Small intestine (tissue), 7 donors: ENCODE results near the gene CTBP2. TPM values are rescaled to one million over a fixed set of nuclear protein-coding genes. Genes with fewer than 3 reads are reported as not detected.

Experiments
- DNase-seq, 2 donors: peaks; one replicate each; pipeline versions ENCODE4 v3.0.0 to v3.0.0-alpha.2; 2013
- FAIRE-seq: peaks from 2 replicates; lab custom pipeline; 2012; peaks lifted over from hg19 to GRCh38; lab: Jason Lieb, UNC
- H3K27ac ChIP-seq, 3 donors: one replicate each; pipeline ENCODE4 v1.5.1; 2013; ENCODE audit warnings: low read length in 2 of 3, mild to moderate bottlenecking in 2 of 3, control low read depth in 1 of 3, inconsistent platforms in 1 of 3, low read depth in 1 of 3, moderate library complexity in 1 of 3
- H3K27me3 ChIP-seq, 3 donors: one replicate each; pipeline ENCODE4 v1.6.1; 2013; ENCODE audit warnings: low read length in 3 of 3, inconsistent platforms in 1 of 3; ENCODE audit not compliant: control insufficient read depth in 3 of 3, insufficient read depth in 3 of 3
- H3K36me3 ChIP-seq, 3 donors: one replicate each; pipeline ENCODE4 v1.6.1; 2013; ENCODE audit warnings: low read length in 3 of 3, inconsistent platforms in 1 of 3, low read depth in 1 of 3, mild to moderate bottlenecking in 1 of 3, moderate library complexity in 1 of 3; ENCODE audit not compliant: control insufficient read depth in 3 of 3, insufficient read depth in 2 of 3
- H3K4me1 ChIP-seq, 3 donors: one replicate each; pipeline ENCODE4 v1.6.1; 2013; ENCODE audit warnings: low read length in 2 of 3, inconsistent platforms in 1 of 3, low read depth in 1 of 3, mild to moderate bottlenecking in 1 of 3, moderate library complexity in 1 of 3; ENCODE audit not compliant: control insufficient read depth in 3 of 3, insufficient read depth in 2 of 3
- H3K4me3 ChIP-seq, 3 donors: one replicate each; pipeline ENCODE4 v1.5.1; 2013; ENCODE audit warnings: low read length in 3 of 3, control low read depth in 1 of 3, inconsistent platforms in 1 of 3, low read depth in 1 of 3, mild to moderate bottlenecking in 1 of 3, moderate library complexity in 1 of 3
- H3K9me3 ChIP-seq, 2 donors: one replicate each; pipeline ENCODE4 v1.6.1; 2013; ENCODE audit warnings: low read depth in 1 of 2, low read length in 1 of 2; ENCODE audit not compliant: control insufficient read depth in 2 of 2, insufficient read depth in 1 of 2
- WGBS, 3 donors: extraction: QIAGEN DNeasy Blood & Tissue Kit; methylation state at CpG; one replicate each; pipeline ENCODE4 v1.1.7; 2013; 5-methylcytosine and 5-hydroxymethylcytosine counted together
- polyA plus RNA-seq, 4 donors: library from polyadenylated mRNA; stranded (reverse) in 3 of 4; unstranded in 1 of 4; fragments of 200-250 nt in 3 of 4; fragments of 120-200 nt in 1 of 4; gene quantifications; one replicate each; pipeline versions ENCODE4 v1.2.1 to v1.2.3, GENCODE V29; 2013
- donor health status: healthy with polysubstance abuse.
- donor health status: control.
- donor health status: control.
- donor health status: Bipolar disorder and iron deficiency.
- donor health status: healthy.

The CTBP2 gene
- polyA plus RNA-seq, 4 donors, result 38.1 to 56.8 (median 49.1) TPM

DNA sequence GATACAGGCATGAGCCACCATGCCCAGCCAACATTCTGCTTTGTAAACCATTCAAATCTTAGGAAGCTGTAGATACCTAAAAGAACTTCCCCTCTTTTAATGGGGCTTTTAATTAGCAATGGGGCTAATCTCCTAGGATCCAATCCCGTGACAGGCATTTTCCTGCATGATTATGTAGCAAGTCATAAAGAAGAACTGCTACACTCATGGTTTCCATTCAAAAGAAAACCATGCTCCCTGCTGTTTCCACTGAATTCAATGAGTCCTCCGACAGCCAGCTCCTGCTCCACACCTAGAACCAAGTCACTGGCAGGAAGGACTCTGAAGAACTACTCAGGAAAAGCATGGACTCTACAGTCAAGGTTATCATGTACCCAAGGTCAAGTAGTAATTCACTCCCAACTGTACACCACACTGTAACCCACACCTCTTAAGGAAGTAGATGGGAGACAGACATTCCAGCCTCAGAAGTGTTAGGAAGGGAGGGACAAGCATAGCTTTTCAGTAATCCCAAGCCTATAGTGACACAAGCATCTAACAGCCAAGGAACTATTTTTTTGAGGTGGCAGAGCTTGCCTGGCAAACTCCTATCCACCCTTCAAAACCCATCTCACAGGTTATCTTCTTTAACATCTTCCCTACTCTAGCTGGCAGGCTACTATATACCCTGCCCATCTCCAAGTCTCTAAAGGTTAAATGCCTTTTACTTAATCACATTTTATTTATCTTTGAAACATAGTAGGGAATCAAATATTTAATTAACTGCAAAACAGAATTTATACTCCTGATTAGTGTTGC lies 47.5 kb downstream of the CTBP2 start:
- Histone ChIP-seq H3K4me1 (peaks cover 0 to 13% (median 7%) of the 10 kb centered on the region in 3 donors), H3K36me3 (peaks cover 0 to 48% (median 6%) of the 10 kb centered on the region in 3 donors), H3K4me3 (no peak overlapping the region), H3K27ac (peak overlapping the region in 1 of 3 donors; percentile 3), H3K27me3 (no peaks in the 10 kb centered on the region), H3K9me3 (peaks cover 0 to 5% of the 10 kb centered on the region in 2 donors)
- no peak for FAIRE-seq
- 72 to 81% (median 74%) methylated on average over 2 of the region's 2 CpGs for WGBS, 3 donors
- DNase-seq, result peak in 1 of 2 donors; percentile 63

DNA sequence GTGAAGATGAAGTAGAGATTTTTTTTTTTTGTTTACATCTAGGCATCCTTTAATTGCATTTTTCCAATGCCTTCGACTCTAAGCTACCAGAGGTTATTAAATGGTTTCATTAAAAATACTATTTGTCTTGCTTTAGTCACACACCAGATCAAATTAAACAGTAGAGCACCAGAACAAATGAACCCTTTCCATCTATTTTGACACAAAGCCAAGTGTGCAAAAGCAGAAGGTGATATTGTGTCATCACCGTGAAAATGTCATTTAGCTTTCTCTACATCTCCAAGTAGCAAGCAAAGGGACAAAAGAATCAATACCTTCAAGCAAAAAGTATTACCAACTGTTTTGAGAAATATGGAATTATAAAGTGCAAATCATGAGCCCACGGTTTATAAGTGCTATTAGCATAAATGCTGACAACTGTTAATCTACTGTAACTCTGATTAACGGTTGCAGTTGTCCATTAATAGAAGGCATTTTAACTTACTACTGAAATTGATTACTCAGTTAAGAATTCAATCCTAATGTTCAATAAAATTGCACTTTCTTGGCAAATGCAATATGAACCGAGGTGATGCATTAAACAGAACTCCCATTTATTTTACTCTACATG lies 49.1 kb downstream of the CTBP2 start:
- no peak overlapping the region for H3K27ac ChIP-seq
- H3K4me3 ChIP-seq, result no peak overlapping the region
- no peak for FAIRE-seq
- H3K36me3 ChIP-seq, result peaks cover 0 to 51% (median 10%) of the 10 kb centered on the region in 3 donors
- peaks cover 0 to 5% of the 10 kb centered on the region in 2 donors for H3K9me3 ChIP-seq
- 20 to 54% (median 36%) methylated on average over 5 of the region's 5 CpGs for WGBS, 3 donors
- peaks cover 0 to 4% (median 3%) of the 10 kb centered on the region in 3 donors for H3K4me1 ChIP-seq
- no peaks in the 10 kb centered on the region for H3K27me3 ChIP-seq
- DNase-seq, result no peak

DNA sequence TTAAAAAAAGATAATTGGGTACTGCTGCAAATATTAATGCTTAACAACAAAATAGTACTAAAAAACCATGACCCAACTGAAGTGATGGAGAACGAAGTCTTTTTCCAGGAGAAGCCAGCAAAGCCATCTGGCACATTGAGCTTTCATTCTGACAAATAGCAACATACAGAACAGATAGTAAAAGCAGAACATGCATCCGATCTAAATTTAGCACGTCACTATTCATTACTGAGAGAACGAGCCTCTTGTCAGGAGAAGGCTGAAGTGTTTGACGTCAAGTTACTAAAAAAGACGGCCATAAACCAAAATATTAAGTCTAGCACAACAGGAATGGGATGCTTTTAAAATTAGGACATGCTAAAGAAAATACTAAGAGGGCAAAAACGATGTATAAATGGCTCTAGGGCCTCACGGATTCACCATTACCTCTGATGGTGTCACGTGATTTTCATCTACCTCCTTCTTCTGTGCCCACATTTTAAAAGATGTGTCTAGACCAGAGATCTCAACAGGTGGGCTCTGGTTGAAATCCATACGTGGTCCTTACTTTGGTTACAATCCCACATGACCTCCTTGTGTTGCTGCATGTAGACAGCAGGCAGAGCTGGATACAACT lies 52.3 kb downstream of the CTBP2 start:
- H3K9me3 ChIP-seq, result peaks cover 0 to 5% of the 10 kb centered on the region in 2 donors
- H3K4me3 ChIP-seq, result no peak overlapping the region
- WGBS, 3 donors, result 86 to 95% (median 91%) methylated on average over 10 of the region's 10 CpGs
- no peaks in the 10 kb centered on the region for H3K27me3 ChIP-seq
- peaks cover 0 to 47% (median 12%) of the 10 kb centered on the region in 3 donors for H3K36me3 ChIP-seq
- H3K4me1 ChIP-seq, result peaks cover under 1 to 6% (median 5%) of the 10 kb centered on the region in 3 donors
- DNase-seq, result no peak
- no peak overlapping the region for H3K27ac ChIP-seq
- FAIRE-seq, result no peak

DNA sequence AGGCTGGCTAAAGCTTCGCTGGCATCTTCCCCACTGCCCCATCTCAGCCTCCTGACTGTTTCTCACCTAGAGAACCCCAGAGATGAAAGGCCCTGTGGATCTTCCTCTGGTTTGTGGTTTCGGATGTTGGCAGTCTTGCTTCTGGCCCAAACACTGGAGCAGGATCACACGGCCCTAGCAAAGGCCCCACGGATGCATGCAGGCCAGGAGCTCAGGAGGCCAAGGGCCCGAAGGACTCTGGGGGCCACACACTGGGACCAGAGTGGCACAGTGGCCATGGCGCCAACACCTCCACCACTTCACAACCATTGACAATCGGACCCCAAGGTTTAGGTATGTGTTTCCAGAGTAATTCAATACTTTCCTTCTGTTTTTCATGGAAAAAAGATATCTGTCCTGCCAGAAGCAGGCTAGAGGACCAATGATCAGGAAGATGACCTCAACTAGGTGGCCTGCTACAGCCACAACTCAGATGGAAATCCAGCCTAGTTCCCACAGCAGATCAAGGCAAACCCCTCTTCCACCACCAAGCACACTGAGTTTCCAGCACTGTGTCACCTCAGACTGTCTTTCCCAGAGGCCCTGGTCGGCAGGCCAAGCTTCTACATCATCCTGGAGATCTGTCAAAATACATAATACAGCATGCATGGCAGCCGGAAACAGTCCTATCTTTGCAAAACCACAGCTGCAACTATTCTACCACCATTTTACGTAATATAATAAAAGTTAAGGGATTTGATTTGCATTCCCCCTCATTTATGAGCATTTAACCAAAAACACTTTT lies 53.0 kb downstream of the CTBP2 start:
- WGBS, 3 donors, result 83 to 87% (median 85%) methylated on average over 10 of the region's 10 CpGs
- no peak for DNase-seq

DNA sequence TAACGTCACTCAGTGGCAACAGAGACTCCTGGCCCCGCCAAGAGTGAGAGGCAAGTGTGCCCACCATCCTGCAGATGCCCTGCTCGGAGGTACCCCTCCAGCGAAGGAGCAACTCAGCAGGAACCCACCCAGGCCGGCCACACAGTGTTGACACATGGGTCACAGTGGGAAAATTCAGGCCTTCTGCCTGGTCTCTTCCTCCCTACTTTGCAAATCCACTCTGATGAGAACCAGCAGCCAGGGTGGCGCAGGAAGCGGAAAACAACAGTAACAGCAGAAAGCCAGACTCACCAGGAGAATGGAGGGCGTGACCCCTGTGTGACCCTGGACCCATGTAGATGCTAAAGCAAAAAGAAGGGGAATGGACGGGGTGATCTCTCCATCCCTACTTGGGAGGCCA lies 53.8 kb downstream of the CTBP2 start:
- Histone ChIP-seq H3K27me3 (no peaks in the 10 kb centered on the region), H3K27ac (no peak overlapping the region), H3K4me3 (no peak overlapping the region), H3K4me1 (peaks cover 2 to 14% (median 5%) of the 10 kb centered on the region in 3 donors), H3K9me3 (peaks cover 0 to 5% of the 10 kb centered on the region in 2 donors), H3K36me3 (peaks cover 0 to 60% (median 12%) of the 10 kb centered on the region in 3 donors)
- WGBS, 3 donors, result 89 to 96% (median 92%) methylated on average over 9 of the region's 9 CpGs
- DNase-seq (no peak), FAIRE-seq (no peak)

More for the DNA sequence above, 53.0 kb downstream of the CTBP2 start:
- FAIRE-seq, result no peak
- no peak overlapping the region for H3K27ac ChIP-seq
- H3K9me3 ChIP-seq, result peaks cover 0 to 5% of the 10 kb centered on the region in 2 donors
- H3K4me3 ChIP-seq, result no peak overlapping the region
- peaks cover 2 to 13% (median 5%) of the 10 kb centered on the region in 3 donors for H3K4me1 ChIP-seq
- no peaks in the 10 kb centered on the region for H3K27me3 ChIP-seq
- H3K36me3 ChIP-seq, result peaks cover 0 to 54% (median 12%) of the 10 kb centered on the region in 3 donors

DNA sequence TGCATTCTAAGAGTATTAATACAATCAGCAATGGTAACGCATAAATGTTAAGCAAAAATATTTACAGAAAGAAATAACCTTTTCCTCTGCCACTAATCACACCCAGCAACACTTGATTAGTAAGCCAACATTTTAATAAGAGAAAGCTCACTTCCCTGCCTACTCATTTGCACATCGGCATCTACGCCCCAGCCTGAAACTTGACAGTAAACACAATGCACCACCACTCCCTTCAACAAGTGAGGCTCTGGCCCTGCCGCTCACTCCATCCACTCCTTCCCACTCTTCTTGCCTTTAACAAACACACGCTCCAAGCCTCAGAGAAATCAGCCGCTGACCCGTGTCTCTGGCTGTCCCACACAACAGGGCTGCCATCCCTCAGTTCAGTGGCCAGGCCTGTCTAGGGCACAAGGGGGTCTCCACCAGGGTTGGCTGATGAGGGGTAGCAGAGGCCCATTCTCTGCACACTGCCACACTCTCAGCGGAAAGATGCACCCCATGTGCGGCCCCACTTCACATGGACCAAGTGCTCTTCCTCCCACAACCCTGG lies 54.6 kb downstream of the CTBP2 start:
- H3K9me3 ChIP-seq, result peaks cover 0 to 5% of the 10 kb centered on the region in 2 donors
- H3K27ac ChIP-seq, result no peak overlapping the region
- no peak for FAIRE-seq
- peaks cover 2 to 14% (median 5%) of the 10 kb centered on the region in 3 donors for H3K4me1 ChIP-seq
- no peak for DNase-seq
- H3K4me3 ChIP-seq, result no peak overlapping the region
- no peaks in the 10 kb centered on the region for H3K27me3 ChIP-seq
- H3K36me3 ChIP-seq, result peaks cover 0 to 67% (median 12%) of the 10 kb centered on the region in 3 donors
- 85 to 89% (median 87%) methylated on average over 9 of the region's 9 CpGs for WGBS, 3 donors

DNA sequence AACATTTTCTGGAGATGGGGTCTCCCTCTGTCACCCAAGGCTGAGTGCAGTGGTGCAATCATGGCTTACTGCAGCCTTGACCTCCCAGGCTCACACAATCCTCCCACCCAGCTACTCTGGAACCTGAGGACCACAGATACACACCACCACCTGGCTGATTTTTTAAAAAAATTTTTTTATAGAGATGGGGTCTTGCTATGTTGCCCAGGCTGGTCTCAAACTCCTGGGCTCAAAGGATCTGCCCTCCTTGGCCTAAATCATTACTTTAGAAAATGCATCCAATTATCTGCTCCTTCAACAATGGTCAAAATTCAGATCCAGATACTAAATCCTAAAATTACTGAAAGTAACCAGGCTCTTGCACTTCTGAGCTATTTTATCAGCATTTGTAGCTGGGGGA lies 55.2 kb downstream of the CTBP2 start:
- Histone ChIP-seq H3K4me3 (no peak overlapping the region), H3K9me3 (peaks cover 0 to 5% of the 10 kb centered on the region in 2 donors), H3K27me3 (no peaks in the 10 kb centered on the region), H3K27ac (no peak overlapping the region), H3K4me1 (peaks cover 2 to 14% (median 5%) of the 10 kb centered on the region in 3 donors), H3K36me3 (peaks cover 0 to 67% (median 12%) of the 10 kb centered on the region in 3 donors)
- FAIRE-seq, result no peak
- no peak for DNase-seq
